NCI-H345 treated with DMSO at 0.1 percent for 48 hours (cell line): ENCODE measurements around the gene ERICH6.

Source experiments
- DNase-seq: peaks from one replicate; lab custom pipeline; 2025; ENCODE audit not compliant: unreplicated experiment; lab: John Stamatoyannopoulos, UW

Gene ERICH6

GRCh38 chr3:150620002-150620689 is 83.6 kb downstream of the ERICH6 start:
- no peak for DNase-seq

GRCh38 chr3:150613709-150614480 is 89.8 kb downstream of the ERICH6 start:
- DNase-seq, result no peak

- DNase-seq, result no peak
Observed at GRCh38 chr3:150613034-150613433, 90.7 kb downstream of the ERICH6 start.

GRCh38 chr3:150612494-150612893 is 91.2 kb downstream of the ERICH6 start:
- no peak for DNase-seq

GRCh38 chr3:150611666-150612065 is 92.1 kb downstream of the ERICH6 start:
- no peak for DNase-seq

GRCh38 chr3:150610785-150611184 is 92.9 kb downstream of the ERICH6 start:
- DNase-seq, result no peak

- DNase-seq, result no peak
Observed at GRCh38 chr3:150609988-150610387, 93.7 kb downstream of the ERICH6 start.
